Peyer's patch (tissue), 4 donors: ENCODE data around the gene SIGLEC1.

Experiments used
- CTCF ChIP-seq, 6 experiments: fragments of 450-650 bp in 4 of 6; fragments of 200-600 bp in 2 of 6; sonication (generic) in 1 of 6; IDR thresholded peaks; one replicate each; pipeline ENCODE4 v1.5.1; 2017 to 2019; ENCODE audit warnings: antibody characterized with exemption in 6 of 6, mild to moderate bottlenecking in 3 of 6, moderate library complexity in 1 of 6
- POLR2A ChIP-seq, 2 donors: fragments of 450-650 bp; IDR thresholded peaks; one replicate each; pipeline ENCODE4 v1.5.1; 2017; ENCODE audit warnings: antibody characterized with exemption in 2 of 2, mild to moderate bottlenecking in 2 of 2, moderate library complexity in 2 of 2

GRCh38 chr20:3735768-3736167, 23.4 kb upstream of the SIGLEC1 start:
- TF ChIP-seq POLR2A (IDR thresholded peaks at IDR 0.05) = no peak
- no peak for TF ChIP-seq CTCF (IDR thresholded peaks at IDR 0.05)
